NCI-H69 (cell line): ENCODE results near the gene CST11.

ENCODE experiments used
- DNase-seq: peaks from one replicate; lab custom pipeline; 2025; lab: John Stamatoyannopoulos, UW

Gene CST11

DNA sequence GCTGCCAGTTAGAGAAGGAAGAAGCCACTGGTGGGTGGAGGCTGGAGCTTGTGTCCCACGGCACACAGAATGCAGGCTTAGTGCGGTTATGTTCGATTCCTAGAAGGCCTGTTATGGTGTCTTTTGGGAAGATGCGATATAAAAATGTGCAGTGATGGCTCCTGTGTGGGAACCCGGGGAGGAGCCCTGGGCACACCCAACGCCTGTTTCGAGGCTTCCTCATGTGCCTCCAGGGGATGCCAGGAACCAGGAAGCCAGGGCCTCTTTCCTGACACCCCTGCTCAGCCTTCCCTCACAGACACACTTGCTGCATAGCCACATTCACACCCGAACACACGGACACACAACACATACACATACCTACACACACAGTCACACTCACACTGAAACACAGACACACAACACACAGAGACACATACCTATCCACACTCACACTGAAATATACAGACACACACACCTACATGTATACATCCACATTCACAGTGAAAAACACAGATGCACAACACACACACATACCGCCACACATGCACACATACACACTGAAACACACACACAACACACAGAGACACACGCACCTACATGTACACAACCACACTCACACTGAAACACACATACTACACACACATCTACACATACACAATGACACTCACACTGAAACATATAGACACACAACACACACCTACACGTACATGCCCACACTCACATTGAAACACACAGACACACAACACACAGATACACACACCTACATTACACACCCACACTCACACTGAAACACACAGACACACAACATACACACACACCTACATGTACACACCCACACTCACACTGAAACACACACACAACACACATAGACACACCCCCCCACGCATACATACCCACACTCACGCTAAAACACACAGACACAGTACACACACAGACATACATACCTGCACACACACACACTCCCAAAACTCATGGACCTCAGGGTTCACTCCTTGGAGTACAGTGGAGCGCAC is 1.2 kb upstream of the CST11 start:
- no peak for DNase-seq

DNA sequence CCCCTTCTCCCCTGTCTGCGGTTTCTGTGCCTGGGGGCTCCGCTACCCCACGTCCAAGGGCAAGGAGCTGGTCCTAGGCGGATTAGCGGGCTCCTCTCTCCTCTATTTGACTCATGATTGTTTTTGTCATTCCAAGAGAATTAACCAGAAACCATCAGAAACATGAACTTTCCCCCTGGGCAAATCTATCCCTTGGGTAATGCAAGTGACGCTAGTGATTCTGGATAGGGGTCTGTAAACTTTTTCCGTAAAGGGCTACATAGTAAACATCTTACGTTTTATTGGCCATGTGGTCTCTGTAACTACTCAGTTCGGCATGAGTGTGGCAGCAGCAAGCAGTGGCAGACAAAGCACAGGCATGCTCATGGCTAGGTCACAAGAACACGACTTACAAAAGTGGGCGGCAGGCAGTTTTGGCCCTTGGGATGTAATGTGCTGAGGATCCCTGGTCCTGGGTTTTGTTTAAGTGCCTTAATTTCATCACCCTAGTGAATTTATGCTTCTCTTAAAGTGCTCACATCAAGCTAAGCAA is 654 bp downstream of the CST11 start:
- no peak for DNase-seq

DNA sequence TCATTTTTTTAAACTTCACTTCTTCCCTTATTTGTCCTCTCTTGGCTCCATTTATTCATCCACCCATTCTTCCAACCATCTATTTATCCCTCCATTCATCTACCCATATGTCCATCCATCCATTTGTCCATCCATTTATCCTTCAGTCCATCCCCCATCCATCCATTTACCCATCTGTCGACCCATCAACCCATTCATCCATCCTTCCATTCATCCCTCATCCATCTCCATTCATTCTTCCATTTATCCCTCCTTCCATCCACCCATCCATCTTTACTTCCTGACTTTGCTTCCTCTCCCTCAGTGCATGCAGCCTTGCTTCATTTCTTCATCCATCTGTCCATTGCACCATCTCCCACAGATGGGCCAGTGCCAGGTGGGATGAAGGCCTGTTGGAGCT is 1.8 kb downstream of the CST11 start:
- no peak for DNase-seq

DNA sequence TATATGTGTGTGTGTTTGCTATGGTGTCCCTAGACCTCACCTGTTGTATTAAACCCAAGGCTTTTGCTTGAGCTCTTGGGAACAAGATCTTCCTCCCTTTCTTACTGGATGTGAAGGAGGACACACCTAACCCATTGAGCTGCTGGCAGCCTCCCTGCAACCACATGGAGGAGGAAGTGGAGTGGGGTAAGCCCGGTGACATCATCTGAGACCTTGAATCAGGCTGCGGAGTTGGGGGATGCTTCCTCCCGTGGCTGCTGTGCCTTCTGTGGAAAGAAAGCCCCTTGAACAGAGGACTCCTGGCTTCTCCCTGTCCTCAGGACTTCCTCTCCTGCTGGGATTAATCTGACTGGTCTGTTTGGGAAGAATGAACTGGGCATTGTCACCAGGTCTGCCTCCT is 3.3 kb downstream of the CST11 start:
- no peak for DNase-seq

DNA sequence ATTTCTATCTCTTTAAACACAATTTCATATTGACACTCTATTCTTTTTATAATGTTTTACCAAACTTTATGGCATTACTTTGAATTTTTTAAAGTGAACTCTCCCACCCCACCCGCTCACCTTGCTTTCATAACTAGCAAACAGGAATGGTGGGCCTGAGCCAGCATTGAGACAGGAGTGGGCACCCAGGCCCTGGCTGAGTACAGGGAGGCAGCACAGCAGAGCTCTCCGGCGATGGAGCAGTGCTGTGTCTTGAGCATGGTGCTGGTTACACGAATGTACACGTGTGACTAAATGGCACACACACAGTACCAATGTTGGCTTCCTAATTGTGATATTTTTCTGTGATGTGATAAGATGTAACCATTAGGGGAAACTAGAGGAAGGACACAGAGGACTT is 4.5 kb downstream of the CST11 start:
- DNase-seq: no peak

DNA sequence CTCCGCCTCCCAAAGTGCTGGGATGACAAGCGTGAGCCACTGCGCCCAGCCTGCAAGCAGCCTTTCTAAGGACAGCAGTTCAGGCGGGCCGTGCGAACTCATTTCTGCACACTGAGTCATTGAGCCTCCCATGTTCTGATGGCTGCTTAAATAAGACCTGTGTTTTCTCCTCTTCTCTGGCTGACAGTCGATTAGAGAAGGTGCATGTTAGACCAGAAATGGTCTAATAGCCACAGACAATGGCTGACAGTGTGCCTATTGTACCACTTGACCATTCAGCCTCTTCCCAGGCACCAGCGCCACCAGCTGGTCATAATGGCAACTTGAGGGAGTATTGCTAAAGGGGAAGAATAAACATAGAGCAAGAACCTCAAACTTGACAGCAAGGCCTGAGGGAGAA is 6.2 kb downstream of the CST11 start:
- DNase-seq: peak; percentile 76

DNA sequence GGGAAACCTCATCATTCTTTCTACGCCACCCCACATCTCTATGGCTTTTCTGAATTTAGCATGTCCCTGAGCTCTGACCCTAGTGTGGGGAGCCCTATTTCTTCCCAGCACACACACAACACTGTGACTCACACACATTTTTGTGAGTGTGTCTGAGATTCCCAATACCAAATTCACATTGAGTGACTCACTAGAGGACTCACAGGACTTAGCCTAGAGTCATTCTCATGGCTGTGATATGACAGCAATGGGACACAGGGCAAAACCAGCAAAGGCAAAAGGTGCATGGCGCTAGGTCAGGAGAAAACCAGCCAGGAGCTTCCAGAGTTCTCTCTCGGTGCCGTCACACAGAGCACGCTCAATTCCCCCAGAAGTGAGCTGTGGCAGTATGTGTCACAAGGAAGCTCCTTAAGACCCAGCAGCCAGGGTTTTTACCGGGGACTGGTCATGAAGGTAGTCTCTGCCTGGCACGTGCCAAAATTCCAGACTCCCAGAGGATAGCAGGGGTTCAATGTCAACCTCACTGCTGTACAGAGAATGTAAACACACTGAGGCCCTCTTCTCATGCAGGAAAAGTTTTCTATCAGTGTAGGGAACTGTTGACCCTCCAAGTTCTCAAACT is 7.0 kb downstream of the CST11 start:
- no peak for DNase-seq

DNA sequence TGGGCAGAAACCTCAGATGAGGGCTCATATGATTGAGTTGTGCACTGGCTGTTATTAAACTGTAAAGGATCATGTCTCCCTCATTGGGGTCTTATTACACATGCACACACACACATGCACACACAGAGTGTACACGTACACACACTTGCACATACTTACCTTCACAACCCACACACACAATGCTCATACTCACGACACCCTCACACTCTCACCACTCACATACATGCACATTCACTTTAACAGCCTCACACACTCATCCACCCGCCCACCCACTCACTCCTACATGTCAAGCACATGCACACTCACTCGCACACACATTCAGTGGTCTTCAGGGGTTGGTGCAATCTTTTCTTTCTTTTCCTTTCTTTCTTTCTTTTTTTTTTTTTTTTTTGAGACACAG is 7.8 kb downstream of the CST11 start:
- no peak for DNase-seq

DNA sequence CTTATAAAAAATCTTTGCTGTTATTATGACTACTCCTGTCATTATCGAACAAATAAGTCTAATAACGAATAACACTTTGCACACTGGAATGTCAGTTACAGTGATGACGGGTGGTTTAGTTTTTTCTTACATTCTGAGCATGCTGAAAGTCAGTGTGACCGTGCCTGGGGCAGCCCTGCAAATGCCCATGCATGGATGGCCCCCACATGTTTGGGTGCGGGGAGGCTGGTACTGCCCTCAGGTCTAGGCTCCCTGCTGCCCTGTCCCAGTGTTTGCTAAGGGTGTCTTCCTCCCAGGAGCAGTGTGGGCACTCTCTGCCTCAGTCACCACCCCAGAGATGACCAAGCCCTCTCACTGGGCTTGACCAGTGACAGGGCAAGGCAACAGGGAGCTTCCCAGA is 10.2 kb downstream of the CST11 start:
- DNase-seq: no peak

DNA sequence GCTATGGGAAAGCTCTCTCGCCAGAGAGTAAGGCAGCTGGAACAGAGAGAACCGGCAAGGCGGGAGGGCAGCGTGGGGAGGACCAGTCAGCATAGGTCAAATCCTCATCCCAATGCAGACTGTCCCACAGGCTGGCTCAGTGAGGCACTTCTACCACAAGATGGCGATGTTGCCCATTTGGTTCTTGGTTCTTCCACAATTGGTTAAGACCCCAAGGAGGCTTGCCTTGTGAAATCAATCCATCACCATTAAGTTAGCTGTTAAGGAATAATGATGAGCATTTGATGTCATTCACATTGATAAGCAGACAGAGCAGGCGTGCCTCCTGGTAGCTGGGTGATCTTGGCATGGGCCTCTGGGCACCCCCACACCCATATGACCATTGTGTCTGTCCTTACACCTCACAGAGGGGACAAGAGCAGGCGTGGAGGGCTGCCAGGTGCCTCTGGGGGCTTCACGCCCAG is 10.8 kb downstream of the CST11 start:
- DNase-seq: peak; percentile 80

DNA sequence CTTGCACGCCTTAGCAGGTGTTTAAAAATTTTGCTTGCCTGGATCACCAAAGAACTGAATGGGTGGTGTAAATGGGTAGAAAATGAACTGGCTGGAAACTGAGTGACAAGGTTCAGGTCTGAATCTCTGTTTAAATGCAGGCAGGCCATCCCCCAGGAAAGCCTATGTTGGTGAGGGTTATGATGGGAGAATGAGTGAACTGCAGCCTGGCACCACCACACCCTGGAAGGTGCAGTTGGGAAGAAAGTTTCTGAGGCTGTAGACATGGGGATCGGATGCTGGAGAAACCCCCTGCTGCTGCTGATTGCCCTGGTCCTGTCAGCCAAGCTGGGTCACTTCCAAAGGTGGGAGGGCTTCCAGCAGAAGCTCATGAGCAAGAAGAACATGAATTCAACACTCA is 12.7 kb downstream of the CST11 start:
- DNase-seq: no peak

DNA sequence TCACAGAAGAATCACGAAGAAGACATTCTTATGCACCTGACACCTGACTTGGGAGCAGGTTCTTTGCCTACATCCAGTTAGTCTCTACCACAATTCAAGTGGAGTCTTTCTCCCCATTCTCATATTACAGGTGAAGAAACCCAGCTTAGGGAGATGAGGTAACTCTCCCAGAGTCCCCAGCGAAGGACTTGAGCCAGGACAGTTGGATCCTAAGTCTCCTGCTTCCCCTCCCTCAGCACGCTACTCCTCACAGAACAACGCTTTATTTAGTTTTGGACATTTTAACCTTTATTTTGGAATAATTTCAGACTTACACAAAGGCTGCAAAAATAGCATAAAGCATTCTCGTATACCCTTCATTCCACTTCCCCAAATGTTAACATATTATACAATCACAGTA is 14.0 kb downstream of the CST11 start:
- DNase-seq: no peak

DNA sequence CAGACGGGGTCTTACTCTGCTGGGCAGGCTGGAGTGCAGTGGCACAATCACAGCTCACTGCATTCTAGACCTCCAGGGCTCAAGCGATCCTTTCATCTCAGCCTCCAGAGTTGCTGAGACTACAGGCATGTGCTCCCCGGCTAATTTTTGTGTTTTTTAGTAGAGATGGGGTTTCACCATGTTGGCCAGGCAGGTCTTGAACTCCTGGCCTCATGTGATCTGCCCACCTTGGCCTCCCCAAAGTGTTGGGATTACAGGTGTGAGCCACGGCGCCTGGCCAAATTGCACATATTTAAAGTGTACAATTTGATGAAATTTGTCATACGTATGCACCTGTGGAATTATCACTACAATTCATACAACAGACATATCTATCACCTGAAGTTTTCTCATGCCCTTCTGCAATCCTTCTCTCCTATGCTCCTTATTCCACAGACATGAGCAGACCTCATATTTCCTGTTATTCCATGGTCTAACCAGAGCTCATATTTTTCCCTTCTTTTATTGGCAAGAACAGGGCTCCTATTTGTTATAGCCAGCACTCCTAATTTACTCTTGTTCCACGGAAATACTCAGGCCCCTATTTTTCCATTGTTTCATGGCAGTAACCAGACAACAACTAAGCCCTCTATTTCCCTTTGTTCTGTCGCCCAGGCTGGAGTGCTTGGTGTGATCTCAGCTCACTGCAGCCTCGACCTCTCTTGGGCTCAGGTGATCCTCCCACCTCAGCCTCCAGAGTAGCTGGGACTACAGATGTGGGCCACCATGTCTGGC is 15.4 kb downstream of the CST11 start:
- no peak for DNase-seq

DNA sequence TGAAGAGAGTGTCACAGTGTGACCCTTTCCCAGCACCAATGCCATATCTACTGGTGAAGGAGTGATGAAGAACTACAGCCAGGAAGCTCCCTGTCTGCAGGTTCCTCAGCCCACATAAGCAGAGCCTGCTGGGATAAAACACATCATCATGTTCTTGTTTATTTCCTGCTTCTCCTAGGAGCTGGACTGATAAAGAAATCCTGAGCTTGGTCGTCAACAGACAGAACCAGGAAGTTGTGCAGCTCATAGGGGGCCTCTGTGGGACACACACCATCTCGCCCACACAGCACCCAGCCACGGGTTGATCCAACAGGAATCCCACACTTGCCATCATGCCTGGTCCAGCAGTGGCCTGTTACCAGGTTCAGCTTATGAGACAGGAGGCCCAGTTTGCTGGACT is 16.0 kb downstream of the CST11 start:
- DNase-seq: no peak

DNA sequence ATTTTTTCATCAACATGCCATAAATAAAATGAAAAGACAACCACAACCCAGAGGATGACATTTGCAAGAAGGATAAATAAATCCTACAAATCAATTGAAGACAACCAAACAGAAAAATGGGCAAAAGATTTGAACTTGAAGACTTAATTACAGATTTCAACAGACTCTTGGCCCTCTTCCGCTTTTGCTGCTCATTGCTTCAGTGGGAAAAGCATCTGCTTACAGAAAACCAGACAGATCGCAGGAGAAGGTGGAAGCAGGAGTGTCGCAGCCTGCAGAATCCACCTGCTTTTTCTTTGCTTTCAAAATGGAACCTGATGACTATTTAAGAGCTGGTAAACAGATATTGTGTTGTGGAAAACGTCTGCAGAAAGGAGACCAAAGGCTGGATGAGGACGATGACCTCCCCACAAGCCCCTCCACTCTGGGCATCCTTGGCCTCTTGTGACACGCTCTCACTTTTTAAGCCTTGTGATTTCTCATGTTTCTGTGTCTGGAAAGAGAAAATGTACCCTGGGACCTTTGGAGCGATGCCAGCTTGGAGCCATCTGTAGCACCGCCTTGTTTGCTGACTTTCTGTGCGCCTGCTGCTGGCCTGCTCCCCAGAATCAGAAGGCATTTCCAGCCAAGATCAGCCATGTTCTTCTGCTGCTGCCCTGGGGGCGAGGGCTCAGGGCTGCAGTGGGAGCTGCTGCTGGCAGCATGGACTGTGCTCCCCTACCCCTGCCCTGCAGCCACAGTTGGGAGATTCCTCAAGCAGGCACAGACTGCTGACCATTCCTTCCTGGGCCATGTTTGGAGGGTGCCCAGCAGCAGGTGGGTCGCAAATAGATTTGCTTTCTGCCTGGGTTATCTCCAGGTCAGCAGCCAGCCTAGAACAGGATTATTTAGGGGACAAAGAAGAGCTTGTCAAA is 16.8 kb downstream of the CST11 start:
- DNase-seq: peak; percentile 85

DNA sequence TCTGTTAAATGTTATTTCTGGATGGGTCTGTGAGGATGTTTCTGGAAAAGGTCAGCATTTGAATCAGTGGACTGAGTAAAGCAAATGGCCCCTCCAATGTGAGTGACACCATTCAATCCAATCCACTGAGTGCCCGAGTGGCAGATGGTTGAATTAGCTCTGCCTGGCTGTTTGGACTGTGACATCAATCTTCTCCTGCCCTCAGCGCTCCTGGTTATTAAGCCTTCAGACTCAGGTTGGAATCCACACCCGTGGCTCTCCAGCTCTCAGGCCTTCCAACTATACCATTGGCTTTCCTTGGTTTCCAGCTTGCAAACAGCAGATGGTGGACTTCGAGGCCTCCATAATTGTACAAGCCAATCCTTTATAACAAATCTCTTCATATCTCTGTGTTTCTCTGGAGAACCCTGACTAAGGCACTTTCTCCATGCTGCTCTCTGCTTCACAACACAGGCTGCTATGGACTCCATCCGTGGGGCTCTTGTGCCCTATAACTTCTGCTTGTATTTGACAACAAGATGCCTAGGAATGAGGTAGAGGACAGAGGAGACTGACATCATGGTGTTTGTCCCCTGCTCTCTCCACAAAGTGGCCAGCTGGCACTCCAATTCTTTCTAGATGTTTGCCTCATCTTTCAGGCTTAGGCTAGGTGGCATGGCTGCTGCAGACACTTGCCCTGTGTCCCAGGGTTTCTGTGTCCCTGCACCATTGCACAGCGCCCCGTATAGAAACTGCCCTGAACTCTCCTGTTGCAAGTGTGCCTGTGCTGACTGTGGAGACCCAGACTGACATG is 18.0 kb downstream of the CST11 start:
- DNase-seq: no peak

DNA sequence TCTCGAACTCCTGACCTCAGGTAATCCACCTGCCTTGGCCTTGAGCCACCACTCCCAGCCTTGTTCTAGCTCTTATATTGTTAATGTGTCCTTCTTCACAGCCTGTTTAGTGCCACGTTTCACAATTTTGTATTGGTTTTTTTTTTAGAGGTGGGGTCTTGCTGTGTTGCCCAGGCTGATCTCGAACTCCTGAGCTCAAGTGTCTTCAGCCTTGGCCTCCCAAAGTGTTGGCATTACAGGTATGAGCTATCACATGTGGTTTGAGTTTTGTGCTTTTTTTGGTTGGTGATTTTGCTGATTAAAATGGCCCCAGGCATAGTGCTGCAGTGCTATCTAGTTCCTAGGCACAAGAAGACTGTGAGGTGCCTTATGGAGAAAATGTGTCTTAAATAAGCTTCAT is 19.0 kb downstream of the CST11 start:
- no peak for DNase-seq

DNA sequence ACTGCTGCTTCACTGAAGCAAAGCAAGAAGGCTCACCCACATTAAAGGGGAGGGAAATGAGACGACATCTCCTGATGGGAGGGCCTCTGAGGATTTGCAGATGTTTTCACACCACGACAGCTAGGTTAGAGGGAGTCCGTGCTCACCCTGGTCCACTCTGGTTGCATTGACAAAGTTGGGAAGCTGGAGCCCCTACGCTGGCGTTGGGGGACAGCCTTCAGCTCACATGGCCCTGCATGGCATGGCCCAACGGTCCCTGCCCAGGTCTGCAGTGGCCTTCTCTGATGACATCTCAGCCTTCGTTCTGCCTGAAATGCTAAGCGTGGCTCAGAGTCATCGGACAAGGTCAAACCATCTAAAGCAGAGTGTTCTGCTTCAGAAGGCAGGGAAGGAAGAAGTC is 27.5 kb downstream of the CST11 start:
- no peak for DNase-seq

DNA sequence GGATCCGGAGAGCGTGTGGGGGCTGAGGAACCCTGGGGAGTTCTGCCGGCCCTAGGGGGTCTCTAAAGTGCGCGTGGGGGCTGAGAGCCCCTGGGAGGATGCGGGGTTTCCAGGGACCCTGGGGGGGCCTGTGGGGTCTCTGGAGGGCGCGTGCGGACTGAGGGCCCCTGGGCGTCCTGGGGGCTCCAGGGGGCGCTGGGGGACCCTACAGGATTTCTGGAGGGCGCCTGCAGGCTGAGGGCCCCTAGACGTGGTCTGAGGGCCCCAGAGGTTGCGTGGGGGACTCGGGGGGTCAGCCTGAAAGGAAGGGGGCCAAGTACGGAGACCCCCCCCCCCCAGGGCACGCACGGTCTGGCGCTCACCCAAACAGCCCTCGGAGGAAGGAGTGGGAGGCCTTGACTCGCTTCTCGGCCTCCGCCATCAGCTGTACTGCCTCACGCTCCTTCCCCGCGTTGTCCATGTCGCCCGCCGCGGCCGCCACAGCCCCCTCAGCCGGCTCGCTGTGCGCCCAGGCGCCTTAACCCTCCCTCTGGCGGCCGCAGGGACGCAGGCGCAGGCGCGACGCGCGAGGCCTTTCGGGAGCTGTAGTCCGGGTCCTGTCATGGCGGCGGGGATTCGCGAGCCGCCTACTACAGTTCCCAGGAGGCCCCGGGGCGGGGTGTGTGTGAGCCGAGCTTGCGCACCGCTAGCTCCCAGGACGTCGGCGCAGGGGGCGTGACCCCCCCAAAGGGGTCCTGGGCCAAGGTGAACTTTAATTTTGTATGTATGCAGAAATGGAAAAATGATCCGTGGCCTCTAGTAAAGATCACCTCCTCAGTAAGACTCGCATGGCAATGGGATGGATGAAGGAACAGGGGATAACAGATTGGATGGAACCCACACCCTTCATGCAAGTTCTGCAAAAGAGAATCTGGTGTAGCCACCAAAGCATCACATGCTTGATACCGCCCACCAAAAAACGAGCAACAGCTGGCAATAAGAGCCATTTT is 31.4 kb downstream of the CST11 start, which contains the start of gene NAPB:
TSS of gene NAPB (minus strand) at position 546 of the 989 bp plus-strand sequence. CDS start at position 460, 86 bp downstream.
- DNase-seq: peak; percentile 97
